ENCODE results near the gene RAI14.
A peak's percentile ranks its signal among the peaks of the same experiment; 100 is the strongest.

RAI14 gene

GRCh38 chr5:34803974-34804732, 148.0 kb downstream of the RAI14 start:
- DNase-seq = no peak
- intact Hi-C loops (cut with DNase I) = no loop called here

- no peak for DNase-seq
- intact Hi-C loops (cut with DNase I) = no loop called here
These were observed 148.8 kb downstream of the RAI14 start for GRCh38 chr5:34804913-34805312.

- intact Hi-C loops (cut with DNase I) = no loop called here
- no peak for DNase-seq
These were observed 150.4 kb downstream of the RAI14 start for GRCh38 chr5:34806532-34806931.

GRCh38 chr5:34811706-34812105, 155.6 kb downstream of the RAI14 start:
- intact Hi-C loops (cut with DNase I) = no loop called here
- no peak for DNase-seq

GRCh38 chr5:34813509-34813908, 157.4 kb downstream of the RAI14 start:
- no peak for DNase-seq
- intact Hi-C loops (cut with DNase I) = no loop called here

- no peak for DNase-seq
These were observed 161.6 kb downstream of the RAI14 start for GRCh38 chr5:34817558-34818351.

GRCh38 chr5:34818717-34819116, 162.6 kb downstream of the RAI14 start:
- intact Hi-C loops (cut with DNase I) = no loop called here
- DNase-seq = no peak

More at GRCh38 chr5:34817558-34818351, 161.6 kb downstream of the RAI14 start:
- intact Hi-C loops (cut with DNase I) = no loop called here

GRCh38 chr5:34820593-34820992, 164.5 kb downstream of the RAI14 start:
- intact Hi-C loops (cut with DNase I) = no loop called here
- no peak for DNase-seq

- intact Hi-C loops (cut with DNase I) = no loop called here
- no peak for DNase-seq
These were observed 167.0 kb downstream of the RAI14 start for GRCh38 chr5:34822956-34823715.

- intact Hi-C loops (cut with DNase I) = no loop called here
- DNase-seq = no peak
These were observed 170.2 kb downstream of the RAI14 start for GRCh38 chr5:34826347-34826746.

- no peak for DNase-seq
- intact Hi-C loops (cut with DNase I) = no loop called here
These were observed 171.7 kb downstream of the RAI14 start for GRCh38 chr5:34827588-34828506.

GRCh38 chr5:34830827-34831226, 174.7 kb downstream of the RAI14 start:
- intact Hi-C loops (cut with DNase I) = loop anchor here (10.0 kb wide), 1 partner anchor 176 kb away; the partner anchor contains the start of gene RAI14
- peak in 1 of 10 donors; percentile 58 for DNase-seq

- intact Hi-C loops (cut with DNase I) = loop anchor here (10.0 kb wide), 1 partner anchor 177 kb away; the partner anchor contains the start of gene RAI14
- DNase-seq = no peak
These were observed 175.2 kb downstream of the RAI14 start for GRCh38 chr5:34831303-34831702.

- no peak for DNase-seq
- intact Hi-C loops (cut with DNase I) = loop anchor here (10.0 kb wide), 1 partner anchor 178 kb away; the partner anchor contains the start of gene RAI14
These were observed 176.4 kb downstream of the RAI14 start for GRCh38 chr5:34832568-34832967.

- DNase-seq = no peak
- intact Hi-C loops (cut with DNase I) = loop anchor here (10.0 kb wide), 1 partner anchor 178 kb away; the partner anchor contains the start of gene RAI14
These were observed 177.0 kb downstream of the RAI14 start for GRCh38 chr5:34833090-34833489.

GRCh38 chr5:34833976-34834793, 178.1 kb downstream of the RAI14 start:
- DNase-seq = no peak
- intact Hi-C loops (cut with DNase I) = loop anchor here (10.0 kb wide), 1 partner anchor 179 kb away; the partner anchor contains the start of gene RAI14

- intact Hi-C loops (cut with DNase I) = loop anchor here (10.0 kb wide), 1 partner anchor 180 kb away; the partner anchor contains the start of gene RAI14
- DNase-seq = no peak
These were observed 178.6 kb downstream of the RAI14 start for GRCh38 chr5:34834794-34835089.

GRCh38 chr5:34835664-34836063, 179.5 kb downstream of the RAI14 start:
- DNase-seq = no peak
- intact Hi-C loops (cut with DNase I) = loop anchor here (10.0 kb wide), 1 partner anchor 181 kb away; the partner anchor contains the start of gene RAI14
